Measurements from ENCODE around the gene ST3GAL4.

The ST3GAL4 gene

DNA sequence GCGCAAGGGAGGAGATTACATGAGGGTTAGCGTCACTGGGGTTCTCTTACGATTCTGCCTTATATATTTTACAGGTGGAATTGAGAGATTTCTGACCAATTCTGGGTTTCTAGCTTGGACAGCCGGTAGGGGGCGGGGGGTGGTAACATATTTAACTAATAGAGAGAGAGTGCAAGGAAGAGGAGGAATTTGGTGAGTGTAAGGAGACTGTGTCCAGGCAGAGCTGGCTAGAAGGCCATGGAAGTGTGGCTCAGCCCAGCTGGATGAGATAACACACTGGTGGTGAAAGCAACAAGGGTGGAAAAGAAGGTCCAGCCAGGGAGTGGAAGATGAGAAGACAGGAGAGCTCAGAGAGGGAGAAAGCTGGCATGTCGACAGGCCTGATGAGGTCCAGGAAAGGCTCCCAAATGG lies 56.5 kb downstream of the ST3GAL4 start:
- in situ Hi-C loops (cut with HindIII; ENCODE audit: low pct_ligation_motif_present, low pct_unique_long_range_greater_than_20kb, low sequenced_read_pairs), result no loop called here
- DNase-seq, result peak; percentile 25

DNA sequence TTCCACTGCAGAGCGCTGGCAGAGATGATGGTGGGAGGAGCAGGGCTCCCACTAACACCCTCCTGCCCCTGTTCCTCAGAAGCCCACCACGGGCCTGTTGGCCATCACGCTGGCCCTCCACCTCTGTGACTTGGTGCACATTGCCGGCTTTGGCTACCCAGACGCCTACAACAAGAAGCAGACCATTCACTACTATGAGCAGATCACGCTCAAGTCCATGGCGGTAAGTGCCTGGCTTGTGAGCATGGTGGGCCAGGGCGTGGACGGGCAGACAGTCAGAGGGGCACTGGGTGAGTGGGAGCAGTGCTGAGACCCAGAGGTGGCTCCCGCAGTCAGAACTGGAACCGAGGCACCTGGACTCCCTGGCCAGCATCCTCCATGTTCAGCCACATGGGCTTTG lies 57.9 kb downstream of the ST3GAL4 start:
- no peak for DNase-seq
- in situ Hi-C loops (cut with HindIII; ENCODE audit: low pct_ligation_motif_present, low pct_unique_long_range_greater_than_20kb, low sequenced_read_pairs), result no loop called here

DNA sequence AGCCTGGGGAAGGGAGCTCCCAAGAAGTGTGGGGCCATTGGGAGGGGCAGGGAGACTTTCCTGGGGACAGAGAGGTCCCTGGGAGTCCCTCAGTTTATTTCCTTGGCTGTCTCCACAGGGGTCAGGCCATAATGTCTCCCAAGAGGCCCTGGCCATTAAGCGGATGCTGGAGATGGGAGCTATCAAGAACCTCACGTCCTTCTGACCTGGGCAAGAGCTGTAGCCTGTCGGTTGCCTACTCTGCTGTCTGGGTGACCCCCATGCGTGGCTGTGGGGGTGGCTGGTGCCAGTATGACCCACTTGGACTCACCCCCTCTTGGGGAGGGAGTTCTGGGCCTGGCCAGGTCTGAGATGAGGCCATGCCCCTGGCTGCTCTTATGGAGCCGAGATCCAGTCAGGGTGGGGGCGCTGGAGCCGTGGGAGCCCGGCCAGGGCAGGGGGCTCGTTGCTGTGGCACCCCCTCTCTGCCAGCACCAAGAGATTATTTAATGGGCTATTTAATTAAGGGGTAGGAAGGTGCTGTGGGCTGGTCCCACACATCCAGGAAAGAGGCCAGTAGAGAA lies 58.4 kb downstream of the ST3GAL4 start:
- DNase-seq, result no peak
- in situ Hi-C loops (cut with HindIII; ENCODE audit: low pct_ligation_motif_present, low pct_unique_long_range_greater_than_20kb, low sequenced_read_pairs), result no loop called here

DNA sequence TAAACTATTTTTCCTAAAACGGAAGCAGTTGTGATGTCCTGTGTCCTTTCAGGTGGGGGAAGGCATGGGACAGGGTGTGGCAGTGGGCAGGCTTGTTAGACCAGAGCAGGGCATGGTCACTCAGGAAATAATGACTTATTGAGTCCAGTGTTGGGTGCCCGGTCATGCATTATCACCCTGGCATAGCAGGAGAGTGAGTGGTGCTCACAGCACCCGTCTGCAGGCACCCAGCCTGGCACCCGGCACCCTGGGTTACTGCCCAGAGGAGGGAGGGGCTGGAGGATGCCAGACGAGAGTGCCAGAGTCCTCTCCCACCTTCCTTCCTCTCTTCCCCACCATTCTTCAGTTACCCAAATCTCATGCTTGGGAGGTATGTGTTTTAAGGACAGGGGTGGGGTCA lies 59.1 kb downstream of the ST3GAL4 start:
- peak; percentile 61 for DNase-seq
- in situ Hi-C loops (cut with HindIII; ENCODE audit: low pct_ligation_motif_present, low pct_unique_long_range_greater_than_20kb, low sequenced_read_pairs), result no loop called here

DNA sequence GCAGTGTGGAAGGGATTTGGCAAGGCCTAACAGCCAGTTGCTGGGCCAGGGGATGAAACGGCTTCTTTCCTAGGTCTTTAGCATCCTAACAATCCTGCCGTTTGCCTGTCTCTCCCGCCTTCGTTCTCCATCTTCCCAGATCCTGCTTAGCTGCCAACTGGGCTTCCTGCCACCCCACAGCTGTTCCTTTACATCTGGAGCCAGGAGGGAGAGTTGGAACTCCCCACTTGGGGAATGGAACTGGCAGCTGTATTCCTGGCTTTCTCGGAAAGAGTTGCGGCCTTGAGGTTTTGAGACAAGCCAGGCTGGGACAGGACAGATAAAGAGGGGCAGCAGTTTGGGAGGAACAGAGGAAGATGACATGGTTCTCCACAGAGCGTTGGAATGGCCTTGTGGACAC lies 59.6 kb downstream of the ST3GAL4 start:
- in situ Hi-C loops (cut with HindIII; ENCODE audit: low pct_ligation_motif_present, low pct_unique_long_range_greater_than_20kb, low sequenced_read_pairs), result no loop called here
- DNase-seq, result no peak

DNA sequence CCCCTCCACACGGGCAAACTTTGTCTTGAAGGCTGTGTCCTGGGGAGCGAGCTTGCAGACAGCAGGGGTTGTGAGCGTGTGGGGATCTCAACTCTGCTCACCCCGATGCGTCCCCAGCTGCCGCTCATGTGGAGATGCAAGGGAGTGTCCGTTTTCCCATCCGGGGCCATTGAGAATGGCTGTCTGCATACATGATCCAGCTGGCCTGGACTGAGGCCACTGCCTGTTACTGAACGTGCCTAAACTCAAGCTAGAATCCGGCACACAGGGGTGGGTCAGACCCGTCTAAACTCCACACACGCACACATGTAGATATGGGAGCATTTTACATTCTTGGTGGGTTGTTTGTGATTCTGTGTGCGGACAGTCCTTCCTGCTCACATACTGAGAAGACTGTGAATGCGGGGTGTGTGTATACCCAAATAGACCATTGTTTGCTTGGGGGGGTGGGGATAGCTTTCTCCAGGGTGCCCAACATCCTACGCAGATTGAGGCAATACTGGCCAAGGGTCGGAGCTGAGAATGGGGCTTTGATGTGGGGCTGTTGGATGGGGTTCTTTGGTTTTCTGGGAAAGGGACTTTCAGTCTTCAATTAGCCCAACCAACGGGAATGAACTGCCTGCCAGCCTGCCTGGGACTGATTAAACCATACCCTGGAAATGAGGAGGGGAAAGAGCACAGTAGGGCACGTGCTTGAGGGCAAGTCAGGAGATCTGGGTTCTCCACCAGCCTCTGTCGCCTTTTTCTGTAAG lies 60.4 kb downstream of the ST3GAL4 start:
- in situ Hi-C loops (cut with HindIII; ENCODE audit: low pct_ligation_motif_present, low pct_unique_long_range_greater_than_20kb, low sequenced_read_pairs), result no loop called here
- DNase-seq, result no peak

DNA sequence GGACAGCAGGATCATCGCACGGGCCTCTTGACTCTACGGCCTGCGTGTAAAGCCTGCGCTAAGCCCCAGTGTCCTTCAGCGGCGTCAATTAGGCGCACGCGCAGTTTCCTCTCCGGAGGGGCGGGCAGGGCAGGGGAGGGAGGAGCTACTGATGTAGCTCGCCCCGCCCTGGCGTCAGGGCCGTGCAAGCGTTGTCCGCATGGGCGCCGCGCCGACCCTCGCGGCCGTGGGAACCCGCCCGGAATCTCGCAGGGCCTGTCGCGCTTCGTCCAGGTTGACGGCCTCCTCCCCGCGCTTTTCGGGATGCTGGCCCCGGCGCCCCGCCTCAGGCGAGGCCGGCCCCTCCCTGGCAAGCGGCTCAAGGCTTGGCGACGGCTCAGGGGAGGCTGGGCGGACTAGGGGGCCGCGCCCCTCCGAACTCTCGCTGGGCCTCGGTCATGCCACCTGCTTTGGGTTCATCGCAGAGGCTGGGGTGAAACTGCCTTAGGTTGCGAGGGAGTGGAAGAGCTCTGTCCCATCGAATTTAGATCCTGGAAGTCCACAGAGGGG lies 61.1 kb downstream of the ST3GAL4 start:
- DNase-seq, result no peak
- in situ Hi-C loops (cut with HindIII; ENCODE audit: low pct_ligation_motif_present, low pct_unique_long_range_greater_than_20kb, low sequenced_read_pairs), result no loop called here

DNA sequence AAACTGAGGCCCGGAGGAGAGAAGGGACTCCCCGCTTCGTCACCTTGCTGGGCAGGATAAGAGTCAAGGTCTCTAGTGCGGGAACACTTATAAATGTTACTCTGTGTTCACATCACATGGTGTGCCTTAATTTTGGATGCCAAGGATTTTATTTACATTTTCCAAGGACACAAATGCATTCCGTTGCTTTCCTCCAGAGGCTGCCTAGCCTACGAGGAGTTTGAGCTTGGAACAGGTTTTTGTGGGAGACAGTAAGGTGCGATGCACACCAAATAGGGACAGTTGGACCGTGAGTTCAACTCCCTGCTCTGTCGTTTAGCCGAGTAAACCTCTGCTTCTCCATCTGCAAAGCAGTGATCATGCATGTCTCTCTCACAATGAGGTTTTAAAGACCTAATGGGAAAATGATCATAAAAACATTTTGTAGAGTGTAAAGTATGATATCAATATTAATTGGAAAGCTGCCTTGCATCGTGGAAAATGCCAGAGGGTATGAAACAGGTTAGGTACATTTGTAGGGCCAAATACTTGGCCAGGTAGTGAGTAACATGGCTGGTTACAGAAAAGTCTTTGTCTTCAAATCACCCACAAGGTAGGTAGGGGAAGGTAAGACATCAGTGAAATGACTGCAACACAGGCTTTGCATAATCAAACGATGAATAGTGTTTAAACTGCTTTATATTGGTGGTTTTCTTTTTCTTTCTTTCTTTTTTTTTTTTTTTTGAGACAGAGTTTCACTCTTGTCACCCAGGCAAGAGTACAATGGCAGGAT lies 61.8 kb downstream of the ST3GAL4 start:
- DNase-seq, result no peak
- in situ Hi-C loops (cut with HindIII; ENCODE audit: low pct_ligation_motif_present, low pct_unique_long_range_greater_than_20kb, low sequenced_read_pairs), result no loop called here

DNA sequence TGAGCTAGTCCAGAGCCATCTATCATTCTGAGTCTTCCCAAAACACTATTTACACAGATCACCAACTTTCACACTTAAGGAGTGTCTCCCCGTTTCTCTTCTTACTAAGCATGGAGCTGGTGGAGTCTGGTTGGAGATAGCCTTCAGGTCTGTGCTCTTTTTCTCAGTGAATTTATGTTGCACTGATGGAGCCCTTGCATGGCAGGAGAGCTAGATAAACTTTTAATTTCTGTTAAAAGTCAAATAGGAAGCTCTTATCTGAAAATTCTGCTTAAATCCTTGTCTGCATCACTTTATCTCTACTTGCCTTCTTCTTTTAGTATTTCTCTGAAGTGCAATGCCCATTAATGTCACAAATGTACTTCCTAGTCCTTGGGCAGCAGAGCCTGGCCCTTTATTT lies 63.4 kb downstream of the ST3GAL4 start:
- DNase-seq, result no peak
- in situ Hi-C loops (cut with HindIII; ENCODE audit: low pct_ligation_motif_present, low pct_unique_long_range_greater_than_20kb, low sequenced_read_pairs), result no loop called here

DNA sequence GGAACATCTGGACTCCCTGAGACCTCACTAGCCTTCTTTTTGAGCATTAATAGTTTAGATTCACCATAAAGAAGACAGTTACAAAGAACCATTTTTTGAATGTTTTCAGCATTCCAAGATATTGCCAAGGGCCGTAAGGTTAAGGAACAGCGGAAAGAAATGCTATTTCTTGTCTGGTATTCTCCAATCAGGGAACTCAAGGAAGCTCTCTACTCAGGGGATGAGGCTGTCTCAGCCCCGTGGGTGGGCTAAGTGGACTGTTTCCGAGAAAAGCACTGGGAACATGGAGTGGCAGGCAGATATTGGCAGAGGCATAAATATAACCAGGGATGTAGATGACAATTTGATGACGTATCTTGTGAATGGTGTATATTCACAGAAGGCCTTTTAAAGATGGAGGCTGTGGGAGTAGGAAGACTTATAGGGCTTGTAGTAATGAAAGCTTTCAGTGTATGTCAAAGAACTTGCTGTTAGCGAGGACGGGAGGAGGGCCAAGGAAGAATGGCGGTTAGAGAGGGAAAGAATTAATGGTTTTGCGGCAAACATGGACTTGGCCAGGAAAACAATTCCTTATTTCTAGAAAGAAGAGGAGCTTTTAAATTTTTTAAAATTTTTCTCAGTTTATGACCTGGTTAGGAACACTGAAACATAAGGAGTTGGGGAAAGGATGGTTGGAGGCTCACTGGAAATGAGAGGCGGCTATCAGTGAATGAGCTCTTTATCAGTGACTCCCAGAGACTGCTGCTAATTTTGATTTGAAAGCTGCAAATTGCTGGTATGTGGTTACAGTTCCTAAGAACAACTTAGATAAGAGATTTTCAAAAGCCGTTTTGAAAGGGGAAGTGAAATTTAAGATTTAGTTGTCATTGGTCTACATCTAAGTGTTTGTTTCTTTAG lies 64.6 kb downstream of the ST3GAL4 start:
- DNase-seq, result no peak
- in situ Hi-C loops (cut with HindIII; ENCODE audit: low pct_ligation_motif_present, low pct_unique_long_range_greater_than_20kb, low sequenced_read_pairs), result no loop called here

DNA sequence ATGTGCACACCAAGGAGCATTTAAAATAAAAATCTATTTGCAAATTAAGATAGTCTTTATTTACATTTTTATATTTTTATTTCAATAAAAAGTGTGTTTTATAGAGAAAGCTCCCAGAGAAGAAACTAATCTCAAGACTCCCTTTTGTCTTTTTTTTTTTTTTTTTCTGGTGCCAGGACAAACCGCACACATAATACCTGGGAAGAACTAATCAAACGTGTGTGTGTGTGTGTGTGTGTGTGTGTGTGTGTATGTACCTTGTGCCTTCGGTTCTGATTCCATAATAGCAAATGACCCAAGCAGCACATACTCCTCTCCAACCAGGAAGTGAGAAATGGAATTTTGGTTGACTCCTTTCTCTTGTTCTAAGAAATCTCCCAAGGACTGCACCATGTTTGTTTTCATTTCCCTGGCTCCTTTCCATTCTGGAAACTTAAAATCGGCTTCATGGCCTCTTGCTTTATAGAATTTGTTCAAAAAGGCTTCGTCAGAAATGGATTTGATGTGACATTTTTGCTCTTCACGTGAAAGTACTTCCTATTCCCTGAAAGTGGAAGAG lies 65.3 kb downstream of the ST3GAL4 start:
- DNase-seq, result no peak
- in situ Hi-C loops (cut with HindIII; ENCODE audit: low pct_ligation_motif_present, low pct_unique_long_range_greater_than_20kb, low sequenced_read_pairs), result no loop called here

DNA sequence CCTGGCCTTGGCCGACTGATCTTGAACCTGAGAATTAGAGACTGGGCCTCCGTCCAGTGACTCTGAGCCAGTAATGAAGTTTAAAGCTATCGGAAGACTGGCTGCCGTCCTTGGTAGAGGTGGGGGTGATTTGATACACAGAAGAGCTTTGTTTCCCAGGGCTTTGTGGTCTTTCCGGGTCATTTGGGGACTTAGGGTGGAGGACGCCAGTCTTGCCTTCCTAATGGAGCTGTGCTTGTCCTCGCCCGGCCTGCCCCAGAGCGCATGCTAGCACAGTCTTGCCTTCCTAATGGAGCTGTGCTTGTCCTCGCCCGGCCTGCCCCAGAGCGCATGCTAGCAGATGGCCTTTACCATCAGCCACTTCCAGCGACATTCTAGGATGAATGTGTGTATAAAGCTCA lies 65.8 kb downstream of the ST3GAL4 start:
- in situ Hi-C loops (cut with HindIII; ENCODE audit: low pct_ligation_motif_present, low pct_unique_long_range_greater_than_20kb, low sequenced_read_pairs), result no loop called here
- no peak for DNase-seq

DNA sequence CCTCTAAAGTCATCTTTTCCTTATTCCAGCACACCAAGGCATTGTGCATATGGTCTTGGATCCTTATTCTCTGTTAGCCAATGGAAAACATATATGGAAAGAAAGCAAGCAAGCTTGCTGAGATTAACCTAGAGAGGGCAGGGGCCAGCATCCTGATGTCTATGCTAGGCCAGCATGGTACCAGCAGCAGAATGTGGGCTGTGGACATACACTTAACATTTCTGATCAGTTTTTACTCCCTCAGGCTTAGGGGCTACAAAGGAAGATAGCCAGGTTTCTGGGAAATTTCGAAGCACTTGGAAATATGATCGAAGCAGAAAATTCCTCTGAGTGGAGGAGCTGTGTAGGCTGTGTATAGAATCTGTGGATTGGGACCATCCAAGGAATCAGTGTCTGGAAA lies 67.0 kb downstream of the ST3GAL4 start:
- DNase-seq, result no peak
- in situ Hi-C loops (cut with HindIII; ENCODE audit: low pct_ligation_motif_present, low pct_unique_long_range_greater_than_20kb, low sequenced_read_pairs), result no loop called here

DNA sequence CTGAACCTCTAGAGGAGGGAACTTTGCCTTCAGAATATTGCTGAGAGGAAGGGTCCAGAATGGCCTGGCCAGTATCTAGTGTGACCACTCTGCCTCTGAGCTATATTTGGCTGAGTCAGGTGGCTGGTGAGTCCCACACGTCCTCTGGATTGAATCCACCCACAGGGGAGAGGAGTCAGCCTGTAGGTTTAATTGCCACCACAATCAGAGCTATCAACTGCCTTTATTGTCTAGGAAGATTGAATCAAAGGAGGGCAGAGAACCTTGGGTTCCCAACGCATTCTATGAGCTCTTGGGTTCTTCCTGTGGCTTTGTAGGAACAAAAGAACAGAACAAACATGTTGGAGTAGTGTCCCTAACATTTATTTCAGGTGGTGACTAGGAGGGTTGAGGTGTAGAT lies 67.7 kb downstream of the ST3GAL4 start:
- in situ Hi-C loops (cut with HindIII; ENCODE audit: low pct_ligation_motif_present, low pct_unique_long_range_greater_than_20kb, low sequenced_read_pairs), result no loop called here
- DNase-seq, result no peak

DNA sequence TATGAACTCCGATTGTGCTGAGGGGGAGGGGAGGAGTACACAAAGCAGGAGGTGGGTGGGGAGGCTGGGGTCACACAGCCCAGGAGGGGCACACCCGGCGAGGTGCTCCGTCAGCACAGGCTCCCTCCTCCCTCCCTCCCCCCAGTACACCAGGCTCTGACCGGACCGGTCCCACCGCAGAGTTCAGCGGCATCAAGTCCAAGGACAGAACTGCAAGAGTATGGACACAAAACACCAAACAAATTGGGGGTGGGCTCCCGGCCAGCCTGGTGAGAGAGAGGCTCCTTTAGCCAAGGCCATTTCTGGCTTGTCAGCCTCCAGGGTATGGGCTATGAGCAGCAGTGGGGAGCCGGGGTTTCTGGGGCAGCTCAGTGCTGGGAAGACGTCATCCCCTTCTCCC lies 68.3 kb downstream of the ST3GAL4 start:
- in situ Hi-C loops (cut with HindIII; ENCODE audit: low pct_ligation_motif_present, low pct_unique_long_range_greater_than_20kb, low sequenced_read_pairs), result no loop called here

DNA sequence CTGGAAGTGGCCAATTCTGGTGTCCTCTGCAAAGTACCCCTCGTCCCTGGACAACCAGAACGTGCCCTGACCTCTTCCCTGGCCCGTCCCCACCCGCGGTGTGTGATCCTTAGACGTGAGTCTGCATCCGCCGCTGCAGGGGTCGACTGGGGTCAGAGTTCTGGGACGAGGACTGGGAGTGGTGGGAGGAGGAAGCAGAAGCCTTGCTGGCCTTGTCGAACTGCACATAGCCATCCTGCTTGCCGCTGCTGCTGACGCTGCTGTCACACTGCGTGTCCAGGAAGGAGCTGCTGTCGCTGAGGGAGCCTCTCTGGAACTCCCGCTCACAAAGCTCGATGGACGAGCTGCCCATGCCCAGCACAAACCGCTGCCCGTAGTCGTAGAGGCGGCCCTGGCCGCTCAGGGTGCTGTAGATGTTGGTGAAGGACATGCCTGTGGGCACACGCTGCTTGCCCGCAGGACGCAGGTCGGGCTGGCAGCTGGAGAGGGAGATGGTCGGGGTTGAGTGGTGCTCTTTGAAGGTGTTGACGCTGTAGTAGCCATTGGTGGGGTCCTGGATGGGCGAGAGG lies 69.1 kb downstream of the ST3GAL4 start:
- in situ Hi-C loops (cut with HindIII; ENCODE audit: low pct_ligation_motif_present, low pct_unique_long_range_greater_than_20kb, low sequenced_read_pairs), result no loop called here
- no peak for DNase-seq

More for the DNA sequence above, 68.3 kb downstream of the ST3GAL4 start:
- no peak for DNase-seq

DNA sequence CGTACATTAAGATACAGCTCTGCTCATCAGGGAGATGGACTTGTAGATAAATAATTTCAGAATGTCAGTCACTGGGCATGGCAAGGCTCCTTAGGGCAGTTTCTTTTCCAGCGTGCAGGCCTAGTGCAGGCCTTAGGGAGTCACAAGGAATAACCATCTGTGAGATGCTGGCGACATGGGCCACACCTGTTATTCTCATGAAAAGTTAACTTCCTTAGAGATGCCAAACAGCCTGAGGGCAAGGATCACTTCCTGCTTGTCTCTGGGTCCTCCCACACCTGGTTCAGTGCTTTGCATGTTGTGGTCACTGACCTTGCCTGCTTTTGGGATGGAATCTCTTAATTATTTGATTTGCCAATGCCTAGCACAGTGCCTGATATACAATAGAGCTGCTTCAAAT lies 70.6 kb downstream of the ST3GAL4 start:
- in situ Hi-C loops (cut with HindIII; ENCODE audit: low pct_ligation_motif_present, low pct_unique_long_range_greater_than_20kb, low sequenced_read_pairs), result no loop called here
- DNase-seq, result no peak

Data from ACHN (cell line).